ENCODE results near the gene ARF6.

Gene ARF6

GRCh38 chr14:49880267-49881064 lies 12.4 kb upstream of the ARF6 start (continued):
- TF ChIP-seq ZNF121 (tag by site-specific recombination; IDR thresholded peaks at IDR 0.05) (0 out of 2 replicates have a peak, but pooled peaks have one; percentile 29), IKZF3 (tag by site-specific recombination; IDR thresholded peaks at IDR 0.05) (no peak), ZNF510 (tag by site-specific recombination; IDR thresholded peaks at IDR 0.05; ENCODE audit: insufficient replicate concordance) (peak; percentile 2), ZNF366 (tag by site-specific recombination; conservative IDR thresholded peaks at IDR 0.05) (peak; percentile 40; the same call in 1 of the 2 replicates), ZNF335 (tag by site-specific recombination; conservative IDR thresholded peaks at IDR 0.05) (0 out of 2 replicates have a peak, but pooled peaks have one; percentile 35), ZNF148 (tag by site-specific recombination; IDR thresholded peaks at IDR 0.05; ENCODE audit: borderline replicate concordance) (no peak), GLI2 (tag by site-specific recombination; IDR thresholded peaks at IDR 0.05; ENCODE audit: borderline replicate concordance, low read depth) (peak; percentile 85), ZNF624 (tag by site-specific recombination; IDR thresholded peaks at IDR 0.05) (no peak), ZFP37 (tag by site-specific recombination; IDR thresholded peaks at IDR 0.05) (no peak), ZNF777 (tag by site-specific recombination; IDR thresholded peaks at IDR 0.05; ENCODE audit: borderline replicate concordance) (no peak), ZNF426 (tag by site-specific recombination; IDR thresholded peaks at IDR 0.05) (no peak), AEBP2 (tag by site-specific recombination; IDR thresholded peaks at IDR 0.05; ENCODE audit: borderline replicate concordance) (no peak), ZBTB48 (tag by site-specific recombination; IDR thresholded peaks at IDR 0.05) (no peak), HIC1 (tag by site-specific recombination; IDR thresholded peaks at IDR 0.05) (no peak), ZNF692 (tag by site-specific recombination; IDR thresholded peaks at IDR 0.05) (no peak), SALL2 (tag by site-specific recombination; IDR thresholded peaks at IDR 0.05; ENCODE audit: borderline replicate concordance) (no peak), ZNF544 (tag by site-specific recombination; IDR thresholded peaks at IDR 0.05) (no peak), SETDB1 (IDR thresholded peaks at IDR 0.05; ENCODE audit: insufficient read length, low read length) (no peak), ZNF645 (tag by site-specific recombination; IDR thresholded peaks at IDR 0.05) (no peak), ZNF707 (tag by site-specific recombination; IDR thresholded peaks at IDR 0.05) (no peak), ZBTB20 (tag by site-specific recombination; IDR thresholded peaks at IDR 0.05) (peak; percentile 41; the same call in 1 of the 2 replicates), SP7 (tag by site-specific recombination; IDR thresholded peaks at IDR 0.05) (peak; percentile 97), ZBTB21 (tag by site-specific recombination; IDR thresholded peaks at IDR 0.05) (no peak), ZEB2 (tag by site-specific recombination; IDR thresholded peaks at IDR 0.05) (0 out of 2 replicates have a peak, but pooled peaks have one; percentile 44), ZFHX2 (tag by site-specific recombination; conservative IDR thresholded peaks at IDR 0.05) (no peak), GLI4 (tag by site-specific recombination; IDR thresholded peaks at IDR 0.05) (no peak), ZBTB10 (tag by site-specific recombination; IDR thresholded peaks at IDR 0.05) (no peak), ZNF501 (tag by site-specific recombination; IDR thresholded peaks at IDR 0.05) (no peak)
